ENCODE data around the gene ENTHD1. TPM values are rescaled to one million over a fixed set of nuclear protein-coding genes. Genes with fewer than 3 reads are reported as not detected.
A peak's percentile ranks its signal among the peaks of the same experiment; 100 is the strongest.

The ENTHD1 gene
- not detected for total RNA-seq
- long read RNA-seq, donor 1, result 0 reads
- long read RNA-seq, donor 2, result 0 reads

- H3K4me1 ChIP-seq (ENCODE audit: low read depth), result no peaks in the 10 kb centered on the region
- ATAC-seq (no peak), DNase-seq (no peak)
- H3K4me3 ChIP-seq, result no peak within 1 kb of the TSS
- no peaks in the 10 kb centered on the region for H3K36me3 ChIP-seq (ENCODE audit: low read depth)
- no peak for TF ChIP-seq CTCF (IDR thresholded peaks at IDR 0.05)
- no peaks in the 10 kb centered on the region for H3K9me3 ChIP-seq
- intact Hi-C loops (cut with DNase I, micrococcal nuclease), result no loop called here
These were observed at the start of gene ENTHD1 for GRCh38 chr22:39893526-39893925. Gene ENTHD1 (minus strand): TSS chr22:39893760. CDS start chr22:39887748, 6,012 bp downstream.

GRCh38 chr22:39943337-39943736 lies 49.8 kb upstream of the ENTHD1 start:
- no peaks in the 10 kb centered on the region for H3K9me3 ChIP-seq
- no peak overlapping the region for H3K4me3 ChIP-seq
- no peak for ATAC-seq
- no peak for TF ChIP-seq CTCF (IDR thresholded peaks at IDR 0.05)
- no peaks in the 10 kb centered on the region for H3K4me1 ChIP-seq (ENCODE audit: low read depth)
- intact Hi-C loops (cut with DNase I, micrococcal nuclease), result no loop called here
- no peak for DNase-seq
- no peaks in the 10 kb centered on the region for H3K36me3 ChIP-seq (ENCODE audit: low read depth)

- intact Hi-C loops (cut with DNase I, micrococcal nuclease), result no loop called here
- ATAC-seq (no peak), DNase-seq (no peak)
- H3K4me3 ChIP-seq, result no peak overlapping the region
- no peak for TF ChIP-seq CTCF (IDR thresholded peaks at IDR 0.05)
- H3K9me3 ChIP-seq, result no peaks in the 10 kb centered on the region
- no peaks in the 10 kb centered on the region for H3K4me1 ChIP-seq (ENCODE audit: low read depth)
- H3K36me3 ChIP-seq (ENCODE audit: low read depth), result no peaks in the 10 kb centered on the region
These were observed 49.1 kb upstream of the ENTHD1 start for GRCh38 chr22:39942439-39943230.

GRCh38 chr22:39941601-39942000 lies 48.0 kb upstream of the ENTHD1 start:
- H3K4me1 ChIP-seq (ENCODE audit: low read depth), result no peaks in the 10 kb centered on the region

GRCh38 chr22:39940757-39941305 lies 47.3 kb upstream of the ENTHD1 start:
- Histone ChIP-seq H3K9me3 (no peaks in the 10 kb centered on the region), H3K4me3 (no peak overlapping the region), H3K4me1 (ENCODE audit: low read depth) (no peaks in the 10 kb centered on the region), H3K36me3 (ENCODE audit: low read depth) (no peaks in the 10 kb centered on the region)
- intact Hi-C loops (cut with DNase I, micrococcal nuclease), result no loop called here
- no peak for DNase-seq
- ATAC-seq, result peak; percentile 53
- TF ChIP-seq CTCF (IDR thresholded peaks at IDR 0.05), result no peak

More at GRCh38 chr22:39941601-39942000, 48.0 kb upstream of the ENTHD1 start:
- TF ChIP-seq CTCF (IDR thresholded peaks at IDR 0.05), result no peak
- Histone ChIP-seq H3K36me3 (ENCODE audit: low read depth) (no peaks in the 10 kb centered on the region), H3K9me3 (no peaks in the 10 kb centered on the region), H3K4me3 (no peak overlapping the region)
- intact Hi-C loops (cut with DNase I, micrococcal nuclease), result no loop called here
- DNase-seq, result no peak
- ATAC-seq, result no peak

Data from mucosa of descending colon (tissue), 3 donors.